HG02642 (cell line): ENCODE measurements around the gene ZNF341.

Experiments
- ATAC-seq: cut with Tn5 transposase; IDR thresholded peaks from one replicate; pipeline ENCODE4 v1.9.1; 2021; ENCODE audit warnings: mild to moderate bottlenecking; ENCODE audit not compliant: unreplicated experiment, poor library complexity

ZNF341 gene

DNA sequence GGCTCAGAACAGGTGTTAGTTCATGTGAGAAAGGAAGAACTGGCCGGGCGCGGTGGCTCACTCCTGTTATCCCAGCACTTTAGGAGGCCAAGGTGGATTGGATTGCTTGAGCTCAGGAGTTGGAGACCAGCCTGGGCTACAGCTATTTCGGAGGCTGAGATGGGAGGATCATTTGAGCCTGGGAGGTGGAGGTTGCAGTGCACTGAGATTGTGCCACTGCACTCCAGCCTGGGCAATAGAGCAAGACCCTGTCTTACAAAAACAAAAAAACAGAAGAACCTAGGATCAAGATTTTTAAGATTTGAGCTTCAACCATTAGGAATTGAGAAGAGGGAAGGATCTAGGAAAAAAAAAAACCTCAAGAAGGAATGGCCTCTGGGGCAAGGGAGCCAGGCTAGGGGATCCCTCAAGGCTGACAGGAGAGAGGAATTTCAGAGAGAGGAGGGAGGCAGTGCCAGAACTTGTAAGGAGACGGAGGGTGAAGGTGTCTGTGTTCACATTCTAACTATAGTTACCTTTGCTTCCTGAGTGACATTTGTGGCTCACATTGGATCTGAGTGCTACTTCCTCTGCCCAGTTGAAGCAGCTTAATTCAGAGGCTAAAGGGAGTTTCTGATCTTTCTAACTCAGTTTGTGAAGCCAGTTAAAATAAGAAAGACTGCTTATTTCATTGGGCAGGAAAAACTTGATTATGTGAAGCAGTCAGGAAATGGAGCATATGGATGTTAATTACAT lies 105.5 kb downstream of the ZNF341 start:
- ATAC-seq: no peak

- ATAC-seq: no peak
Observed at GRCh38 chr20:33838035-33838864, 106.5 kb downstream of the ZNF341 start.

DNA sequence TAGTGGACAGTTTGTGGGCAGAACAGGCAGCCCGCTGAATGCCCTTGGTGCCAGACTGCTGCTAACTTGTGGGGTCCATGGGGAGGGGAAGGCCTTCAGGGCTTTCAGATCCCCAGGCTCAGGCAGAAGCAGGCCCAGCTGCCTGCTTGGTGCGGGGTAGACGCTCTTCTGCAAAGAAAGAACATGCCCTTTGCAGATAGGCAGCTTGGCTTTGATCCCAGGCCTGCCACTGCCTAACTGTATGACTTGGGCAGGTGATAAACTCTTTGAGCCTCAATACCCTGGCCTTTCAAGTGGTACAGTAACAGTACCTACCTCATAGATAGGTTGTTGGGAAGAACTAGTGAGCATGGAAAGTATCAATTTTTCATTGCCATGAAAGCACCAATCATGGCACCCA lies 107.8 kb downstream of the ZNF341 start:
- no peak for ATAC-seq

DNA sequence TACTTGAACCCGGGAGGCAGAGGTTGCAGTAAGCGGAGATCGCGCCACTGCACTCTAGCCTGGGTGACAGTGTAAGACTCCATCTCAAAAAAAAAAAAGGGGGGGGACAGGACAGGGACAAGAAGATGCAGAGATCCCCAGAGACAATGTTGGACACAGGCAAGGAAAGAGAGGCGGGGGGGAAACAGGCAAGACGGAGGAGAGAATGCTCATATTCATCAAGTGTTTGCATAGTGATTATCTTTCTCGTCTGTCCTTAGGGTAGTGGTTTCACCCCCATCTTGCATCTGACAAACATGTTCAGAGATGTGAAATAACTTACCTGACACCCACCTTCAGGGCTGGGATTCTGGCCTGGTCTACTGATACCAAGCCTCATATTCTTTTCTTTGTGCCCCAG lies 108.4 kb downstream of the ZNF341 start:
- no peak for ATAC-seq

DNA sequence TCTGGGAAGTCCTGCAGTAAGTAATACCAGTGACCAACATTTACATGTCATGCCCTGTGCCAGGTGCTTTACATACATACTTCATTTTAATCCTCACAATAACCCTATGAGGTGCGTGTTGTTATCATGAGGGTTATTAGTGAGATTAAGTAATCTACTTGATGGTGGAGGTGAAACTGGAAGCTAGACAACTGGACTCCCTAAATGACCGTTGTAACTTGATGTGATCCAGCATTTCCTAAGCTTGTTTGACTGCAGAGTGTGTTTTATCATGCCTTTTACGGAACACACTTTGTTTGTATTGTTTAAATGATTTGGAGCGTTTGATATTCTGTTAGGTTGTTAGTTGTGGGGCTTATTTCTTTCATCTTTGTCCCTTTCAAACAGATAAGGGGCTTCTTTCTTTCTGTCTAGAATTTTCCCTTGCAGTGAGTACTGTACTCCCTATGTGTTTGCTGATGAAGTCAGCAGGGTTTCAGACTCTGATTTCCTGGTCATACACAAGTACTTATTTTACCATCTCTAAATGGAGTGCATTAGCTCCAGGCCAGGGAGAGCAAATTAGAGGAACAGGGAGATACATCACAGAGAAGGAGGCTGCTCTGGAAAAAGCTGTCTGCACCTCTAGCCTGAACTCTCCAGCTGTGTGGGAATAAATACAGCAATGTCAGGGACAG lies 109.1 kb downstream of the ZNF341 start:
- no peak for ATAC-seq

DNA sequence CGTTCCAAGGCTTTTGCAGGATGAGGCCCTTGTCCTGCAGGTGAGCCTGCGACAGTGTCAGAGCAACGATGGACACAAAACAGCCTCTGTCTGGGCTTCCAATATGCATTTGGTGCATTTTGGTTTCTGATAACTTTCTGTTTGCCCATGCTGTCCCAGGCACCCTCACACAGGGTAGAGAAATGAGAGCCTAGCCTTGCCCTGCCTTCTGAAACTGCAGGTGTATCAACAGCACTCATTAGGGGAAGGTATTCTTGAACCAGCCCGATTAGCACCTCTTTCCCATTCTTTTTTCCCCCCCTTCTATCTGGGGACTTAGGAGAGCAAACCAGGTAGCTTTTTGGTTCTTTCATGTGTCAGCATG lies 109.6 kb downstream of the ZNF341 start:
- ATAC-seq: no peak
